Upper lobe of left lung (tissue), 4 donors: ENCODE measurements around the gene GRIK5.

Experiments
- EP300 ChIP-seq, 4 donors: sonication (generic); formaldehyde crosslinking; IDR thresholded peaks; one replicate each; pipeline ENCODE4 v1.5.1; 2017; ENCODE audit warnings: antibody characterized with exemption in 4 of 4, control low read depth in 2 of 4
- POLR2A ChIP-seq, 4 donors: fragments of 450-650 bp; IDR thresholded peaks; one replicate each; pipeline ENCODE4 v1.5.1; 2016 to 2017; ENCODE audit warnings: antibody characterized with exemption in 4 of 4, mild to moderate bottlenecking in 2 of 4
- POLR2AphosphoS5 ChIP-seq, 2 donors: sonication (generic); formaldehyde crosslinking; IDR thresholded peaks; one replicate each; pipeline ENCODE4 v1.5.1; 2017; ENCODE audit warnings: antibody characterized with exemption in 2 of 2
- TF ChIP-seq, protein P1 (sequence below), 6 experiments: fragments of 450-650 bp in 4 of 6; fragments of 200-600 bp in 2 of 6; sonication (generic) in 2 of 6; IDR thresholded peaks; one replicate each; pipeline ENCODE4 v1.5.1; 2016 to 2019; ENCODE audit warnings: antibody characterized with exemption in 6 of 6

DNA sequence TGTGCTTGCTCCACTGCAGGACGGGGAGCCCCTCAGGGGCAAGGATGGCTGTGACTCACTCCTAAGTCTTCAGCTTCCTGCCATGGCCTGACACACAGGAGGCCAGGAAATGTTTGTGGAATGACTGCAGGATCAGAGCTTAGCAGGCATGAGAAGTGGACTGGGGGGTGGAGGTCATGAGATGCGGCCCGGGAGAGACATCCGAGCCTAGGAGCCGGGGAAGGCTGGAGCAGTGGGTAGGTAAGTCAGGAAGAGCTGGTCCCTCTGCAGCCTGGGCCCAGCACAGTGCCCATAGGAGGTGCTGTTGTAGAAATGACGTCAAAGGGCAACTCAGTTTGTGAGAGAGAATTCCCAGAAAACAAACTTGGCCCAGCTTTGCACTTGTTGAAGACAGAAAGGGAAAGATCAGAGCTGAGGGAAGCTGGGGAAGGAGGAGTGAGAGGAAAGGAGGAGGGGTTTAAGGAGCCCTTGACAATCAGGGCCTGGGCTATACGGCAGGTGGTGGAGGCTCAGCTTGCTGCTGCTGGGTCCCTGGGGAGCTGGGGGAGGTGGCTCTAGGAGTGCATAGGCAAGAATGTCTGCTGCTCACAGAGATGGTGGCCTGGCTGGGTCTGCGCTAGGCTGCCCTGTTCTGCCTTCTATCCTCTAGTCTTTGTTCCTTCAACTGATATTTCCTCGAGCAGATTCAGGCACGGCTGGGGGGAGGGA lies 43.8 kb upstream of the GRIK5 start:
- TF ChIP-seq, protein P1, sequence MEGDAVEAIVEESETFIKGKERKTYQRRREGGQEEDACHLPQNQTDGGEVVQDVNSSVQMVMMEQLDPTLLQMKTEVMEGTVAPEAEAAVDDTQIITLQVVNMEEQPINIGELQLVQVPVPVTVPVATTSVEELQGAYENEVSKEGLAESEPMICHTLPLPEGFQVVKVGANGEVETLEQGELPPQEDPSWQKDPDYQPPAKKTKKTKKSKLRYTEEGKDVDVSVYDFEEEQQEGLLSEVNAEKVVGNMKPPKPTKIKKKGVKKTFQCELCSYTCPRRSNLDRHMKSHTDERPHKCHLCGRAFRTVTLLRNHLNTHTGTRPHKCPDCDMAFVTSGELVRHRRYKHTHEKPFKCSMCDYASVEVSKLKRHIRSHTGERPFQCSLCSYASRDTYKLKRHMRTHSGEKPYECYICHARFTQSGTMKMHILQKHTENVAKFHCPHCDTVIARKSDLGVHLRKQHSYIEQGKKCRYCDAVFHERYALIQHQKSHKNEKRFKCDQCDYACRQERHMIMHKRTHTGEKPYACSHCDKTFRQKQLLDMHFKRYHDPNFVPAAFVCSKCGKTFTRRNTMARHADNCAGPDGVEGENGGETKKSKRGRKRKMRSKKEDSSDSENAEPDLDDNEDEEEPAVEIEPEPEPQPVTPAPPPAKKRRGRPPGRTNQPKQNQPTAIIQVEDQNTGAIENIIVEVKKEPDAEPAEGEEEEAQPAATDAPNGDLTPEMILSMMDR (IDR thresholded peaks at IDR 0.05), result no peak
- TF ChIP-seq POLR2A (IDR thresholded peaks at IDR 0.05) (no peak), POLR2AphosphoS5 (IDR thresholded peaks at IDR 0.05) (no peak), EP300 (IDR thresholded peaks at IDR 0.05) (no peak)
